HUES6 (cell line): ENCODE measurements around the gene OR1F1.

Experiments
- H3K27ac ChIP-seq: 2 replicates; pipeline ENCODE4 v1.7.0; 2013; ENCODE audit warnings: low read depth, mild to moderate bottlenecking, low read length, inconsistent platforms
- H3K27me3 ChIP-seq: 2 replicates; pipeline ENCODE4 v1.6.1; 2013; ENCODE audit warnings: low read length; ENCODE audit not compliant: control insufficient read depth, insufficient read depth
- H3K36me3 ChIP-seq: 2 replicates; pipeline ENCODE4 v1.6.1; 2013; ENCODE audit warnings: low read length; ENCODE audit not compliant: control insufficient read depth, insufficient read depth
- H3K4me1 ChIP-seq: 2 replicates; pipeline ENCODE4 v1.6.1; 2013; ENCODE audit warnings: low read length; ENCODE audit not compliant: control insufficient read depth, insufficient read depth
- H3K4me3 ChIP-seq: 2 replicates; pipeline ENCODE4 v1.5.1; 2013; ENCODE audit warnings: low read depth, low read length
- H3K9ac ChIP-seq: one replicate; pipeline ENCODE4 v1.6.1; 2013; ENCODE audit warnings: mild to moderate bottlenecking, low read length
- H3K9me3 ChIP-seq: 2 replicates; pipeline ENCODE4 v1.6.1; 2013; ENCODE audit warnings: low read depth, low read length; ENCODE audit not compliant: control insufficient read depth, insufficient read depth

The OR1F1 gene

DNA sequence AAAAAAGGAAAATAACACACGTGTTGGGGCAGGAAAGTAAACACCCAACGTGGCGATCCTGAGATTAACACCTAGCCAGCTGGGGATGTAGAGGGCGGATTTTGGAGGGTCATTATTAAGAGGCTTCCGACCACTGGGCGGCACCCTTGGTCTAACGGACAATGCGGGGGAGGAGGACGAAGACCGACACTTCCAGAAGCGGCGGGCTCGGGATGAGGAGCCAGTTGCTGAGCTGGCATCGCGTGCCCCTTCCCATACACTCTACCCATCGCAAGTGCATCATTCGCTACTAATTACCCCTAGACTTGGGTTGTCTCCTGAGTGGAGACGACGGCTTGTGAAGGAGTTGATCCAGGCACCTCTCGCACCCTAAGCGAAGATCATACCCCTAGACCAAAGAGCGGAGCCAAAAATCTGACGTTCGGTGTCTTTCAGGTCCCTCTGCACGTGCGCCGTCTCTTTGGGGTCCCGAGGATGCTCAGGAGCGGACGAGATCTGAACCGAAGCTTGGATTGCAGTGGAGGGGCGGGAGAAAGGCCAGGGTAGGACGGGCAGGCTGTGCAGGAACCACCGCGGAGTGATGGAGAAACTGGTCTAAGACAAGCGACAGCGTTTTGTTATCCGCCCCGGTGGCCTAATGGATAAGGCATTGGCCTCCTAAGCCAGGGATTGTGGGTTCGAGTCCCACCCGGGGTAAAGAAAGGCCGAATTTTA, 35.6 kb upstream of the OR1F1 start:
- H3K4me1 ChIP-seq = peaks cover 6% of the 10 kb centered on the region
- H3K36me3 ChIP-seq = no peaks in the 10 kb centered on the region
- H3K27me3 ChIP-seq = peaks cover 17% of the 10 kb centered on the region
- no peaks in the 10 kb centered on the region for H3K9me3 ChIP-seq
- H3K27ac ChIP-seq = no peak overlapping the region
- peak overlapping the region; percentile 43 for H3K9ac ChIP-seq
- H3K4me3 ChIP-seq = peak overlapping the region; percentile 74

DNA sequence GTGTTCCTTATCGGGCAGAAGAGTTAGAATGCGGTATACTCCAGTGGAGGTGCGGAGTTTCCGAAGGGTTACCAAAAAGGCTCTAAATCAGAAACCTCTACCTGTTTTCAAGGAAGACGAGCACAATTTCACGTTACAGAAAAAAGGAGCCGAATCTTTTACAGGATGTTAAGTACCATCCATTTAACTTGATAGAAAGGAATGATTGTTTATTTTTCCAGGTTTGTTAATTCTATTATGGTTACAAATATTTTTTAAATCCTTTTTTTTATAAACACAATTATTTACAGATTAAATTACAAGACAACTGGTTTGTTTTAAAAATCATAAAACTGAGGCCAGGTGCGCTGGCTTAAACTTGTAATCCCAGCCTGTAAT, 35.0 kb upstream of the OR1F1 start:
- no peak overlapping the region for H3K27ac ChIP-seq
- H3K36me3 ChIP-seq = no peaks in the 10 kb centered on the region
- H3K27me3 ChIP-seq = peaks cover 20% of the 10 kb centered on the region
- no peak overlapping the region; the same call in 1 of the 2 replicates for H3K4me3 ChIP-seq
- H3K9ac ChIP-seq = no peak overlapping the region
- peaks cover 6% of the 10 kb centered on the region for H3K4me1 ChIP-seq
- no peaks in the 10 kb centered on the region for H3K9me3 ChIP-seq

- Histone ChIP-seq H3K9ac (no peak overlapping the region), H3K9me3 (no peaks in the 10 kb centered on the region), H3K4me1 (no peaks in the 10 kb centered on the region), H3K36me3 (no peaks in the 10 kb centered on the region), H3K27ac (no peak overlapping the region), H3K4me3 (no peak overlapping the region), H3K27me3 (peaks cover 9% of the 10 kb centered on the region)
Observed at GRCh38 chr16:3155181-3155580, 32.8 kb upstream of the OR1F1 start.

DNA sequence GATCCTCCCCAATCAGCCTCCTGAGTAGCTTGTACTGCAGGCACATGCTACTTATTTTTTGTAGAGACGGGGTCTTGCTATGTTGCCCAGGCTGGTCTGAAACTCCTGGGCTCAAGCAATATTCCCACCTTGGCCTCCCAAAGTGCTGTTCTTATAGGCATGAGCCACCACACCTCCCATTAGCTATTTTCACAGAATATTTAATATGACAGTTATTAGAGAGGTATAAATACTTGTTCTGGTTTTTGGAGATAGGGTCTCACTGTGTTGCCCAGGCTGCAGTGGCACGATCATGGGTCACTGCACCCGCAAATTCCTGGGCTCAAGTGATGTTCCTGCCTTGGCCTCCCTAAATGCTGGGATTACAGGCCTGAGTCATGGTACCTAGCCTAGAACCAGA, 32.0 kb upstream of the OR1F1 start:
- Histone ChIP-seq H3K9ac (no peak overlapping the region), H3K27me3 (peaks cover 9% of the 10 kb centered on the region), H3K4me3 (no peak overlapping the region), H3K36me3 (no peaks in the 10 kb centered on the region), H3K27ac (no peak overlapping the region), H3K9me3 (no peaks in the 10 kb centered on the region), H3K4me1 (no peaks in the 10 kb centered on the region)

GRCh38 chr16:3157229-3158025, 30.6 kb upstream of the OR1F1 start:
- H3K27me3 ChIP-seq = peaks cover 9% of the 10 kb centered on the region
- no peaks in the 10 kb centered on the region for H3K36me3 ChIP-seq
- H3K4me3 ChIP-seq = peak overlapping the region; percentile 87
- no peaks in the 10 kb centered on the region; the same call in 1 of the 2 replicates for H3K4me1 ChIP-seq
- H3K27ac ChIP-seq = no peak overlapping the region
- H3K9me3 ChIP-seq = no peaks in the 10 kb centered on the region
- peak overlapping the region; percentile 50 for H3K9ac ChIP-seq

DNA sequence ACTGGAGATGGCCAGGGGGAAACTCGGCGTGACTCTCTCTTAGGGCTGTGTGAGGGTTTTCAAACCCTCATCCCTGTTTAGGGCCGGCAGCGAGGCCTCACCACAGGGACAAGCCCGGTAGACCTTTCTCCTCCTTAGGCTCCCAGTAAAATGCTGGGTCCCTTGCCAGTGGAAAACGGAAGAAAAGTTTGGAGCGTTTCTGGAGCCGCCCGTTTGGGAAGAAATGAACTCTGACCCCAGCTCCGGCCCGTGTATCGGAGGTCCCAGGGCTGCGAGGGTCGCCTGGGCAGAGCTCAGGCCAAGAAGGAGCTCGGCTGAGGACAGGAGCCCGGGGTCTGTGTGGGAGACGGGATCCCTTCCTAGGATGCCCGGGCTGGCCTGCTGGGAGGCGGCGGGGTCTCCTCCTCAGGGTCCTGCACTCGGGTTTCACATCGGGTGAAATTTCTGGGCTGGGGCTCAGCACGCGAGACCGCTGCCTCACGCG, 29.9 kb upstream of the OR1F1 start:
- H3K36me3 ChIP-seq = no peaks in the 10 kb centered on the region
- H3K9ac ChIP-seq = peak overlapping the region; percentile 50
- H3K27me3 ChIP-seq = peaks cover 9% of the 10 kb centered on the region
- no peaks in the 10 kb centered on the region for H3K9me3 ChIP-seq
- H3K4me1 ChIP-seq = no peaks in the 10 kb centered on the region; the same call in 1 of the 2 replicates
- H3K27ac ChIP-seq = no peak overlapping the region
- peak overlapping the region; percentile 87 for H3K4me3 ChIP-seq

- Histone ChIP-seq H3K27ac (no peak overlapping the region; the same call in 1 of the 2 replicates), H3K36me3 (no peaks in the 10 kb centered on the region), H3K4me3 (peak overlapping the region; percentile 87), H3K9me3 (no peaks in the 10 kb centered on the region), H3K4me1 (peaks cover 3% of the 10 kb centered on the region; the same call in 1 of the 2 replicates), H3K9ac (peak overlapping the region; percentile 77), H3K27me3 (peaks cover 9% of the 10 kb centered on the region)
Observed at GRCh38 chr16:3158510-3159314, 29.3 kb upstream of the OR1F1 start.

- no peaks in the 10 kb centered on the region for H3K9me3 ChIP-seq
- no peaks in the 10 kb centered on the region for H3K36me3 ChIP-seq
- no peak overlapping the region for H3K9ac ChIP-seq
- H3K4me3 ChIP-seq = no peak overlapping the region
- H3K27ac ChIP-seq = no peak overlapping the region
- peaks cover 7% of the 10 kb centered on the region; the same call in 1 of the 2 replicates for H3K4me1 ChIP-seq
- H3K27me3 ChIP-seq = peaks cover 9% of the 10 kb centered on the region
Observed at GRCh38 chr16:3161235-3162018, 26.6 kb upstream of the OR1F1 start.

DNA sequence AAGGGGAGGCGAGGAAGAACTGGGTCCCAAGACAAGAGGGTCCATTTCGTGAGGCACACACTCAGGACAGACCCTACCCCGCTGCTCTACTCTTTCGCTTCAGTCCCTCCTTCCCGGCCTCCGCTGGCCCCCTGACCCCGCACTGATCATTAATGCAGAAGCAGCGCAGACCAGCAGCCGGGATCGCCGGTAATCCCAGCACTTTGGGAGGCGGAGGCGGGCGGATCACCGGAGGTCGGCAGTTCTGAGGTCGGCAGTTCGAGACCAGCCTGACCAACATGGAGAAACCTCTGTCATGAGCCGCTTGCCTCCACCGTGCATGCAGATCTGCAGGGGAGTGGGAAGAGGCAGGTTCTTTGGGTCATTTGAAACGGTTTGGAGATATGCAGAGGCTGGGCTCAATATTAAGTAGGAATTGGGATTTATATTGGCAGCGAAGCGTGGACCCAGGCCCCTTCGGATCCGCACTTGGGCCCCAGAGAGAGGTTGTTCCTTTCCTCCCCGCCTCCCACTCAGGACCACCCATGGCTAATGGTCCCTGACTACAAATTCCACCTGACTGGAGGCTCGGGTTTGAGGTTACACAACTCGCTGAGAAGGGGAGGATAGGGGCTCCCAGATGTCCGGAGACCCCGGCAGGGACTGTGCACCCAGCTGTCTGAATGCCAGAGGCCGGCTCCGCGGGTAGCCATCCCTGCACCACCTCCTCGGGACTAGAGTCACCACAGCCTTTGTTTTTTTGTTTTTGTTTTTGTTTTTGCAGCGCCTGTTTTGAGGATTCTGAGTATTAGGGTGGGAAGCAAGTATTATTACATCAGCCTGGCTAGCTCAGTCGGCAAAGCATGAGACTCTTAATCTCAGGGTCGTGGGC, 23.6 kb upstream of the OR1F1 start:
- Histone ChIP-seq H3K9me3 (no peaks in the 10 kb centered on the region), H3K27me3 (peaks cover 15% of the 10 kb centered on the region), H3K4me3 (no peak overlapping the region), H3K36me3 (no peaks in the 10 kb centered on the region), H3K27ac (no peak overlapping the region), H3K4me1 (peaks cover 7% of the 10 kb centered on the region; the same call in 1 of the 2 replicates), H3K9ac (no peak overlapping the region)
